Esophagus squamous epithelium (tissue), 4 donors: ENCODE measurements around the gene SLC45A1.

Experiments used
- CTCF ChIP-seq, 6 experiments: fragments of 450-650 bp in 4 of 6; fragments of 200-600 bp in 2 of 6; sonication (generic) in 2 of 6; IDR thresholded peaks; one replicate each; pipeline ENCODE4 v1.5.1; 2016 to 2019; ENCODE audit warnings: antibody characterized with exemption in 6 of 6, mild to moderate bottlenecking in 4 of 6, moderate library complexity in 4 of 6
- POLR2A ChIP-seq, 4 donors: fragments of 450-650 bp; IDR thresholded peaks; one replicate each; pipeline ENCODE4 v1.6.1; 2017; ENCODE audit warnings: antibody characterized with exemption in 4 of 4, mild to moderate bottlenecking in 4 of 4, moderate library complexity in 3 of 4

GRCh38 chr1:8333246-8333987, 15.5 kb downstream of the SLC45A1 start:
- TF ChIP-seq CTCF (IDR thresholded peaks at IDR 0.05) (no peak), POLR2A (IDR thresholded peaks at IDR 0.05) (no peak)
